ENCODE measurements around the gene C2CD4C. TPM values are rescaled to one million over a fixed set of nuclear protein-coding genes. Genes with fewer than 3 reads are reported as not detected.

C2CD4C gene
- total RNA-seq, 1 experiment from 2014 or later = 14.6 TPM

GRCh38 chr19:362154-362553 is 46.8 kb downstream of the C2CD4C start:
- H2BK20ac ChIP-seq (ENCODE audit: low read depth, low read length, poor library complexity, severe bottlenecking) = no peak overlapping the region
- no peak overlapping the region for H4K8ac ChIP-seq (replicated peaks; ENCODE audit: insufficient read length, low read depth, low read length)
- H3K27ac Mint-ChIP-seq = no peak overlapping the region
- H3K4me2 ChIP-seq (ENCODE audit: insufficient read depth, insufficient read length, low read length) = no peak overlapping the region
- no peaks in the 10 kb centered on the region for H4K20me1 ChIP-seq (ENCODE audit: control insufficient read depth, insufficient read depth, insufficient read length)
- no CpG with 5 or more reads among the region's 11 CpGs for WGBS (ENCODE audit: extremely low coverage, insufficient read length, low lambda C conversion rate)
- H3K36me3 Mint-ChIP-seq (ENCODE audit: insufficient read depth in 1 of 3, low read depth in 3 of 3) = no peaks in the 10 kb centered on the region; a peak in 1 of 7 replicates
- H3K4me1 Mint-ChIP-seq = peaks cover 0 to 5% of the 10 kb centered on the region in 2 experiments; a peak in 2 of 4 replicates
- no peaks in the 10 kb centered on the region for H3K79me2 ChIP-seq (ENCODE audit: insufficient read depth, low read length)
- TF ChIP-seq CTCF (conservative IDR thresholded peaks at IDR 0.05) = no peak
- no peak overlapping the region for H3K9ac ChIP-seq (ENCODE audit: extremely low read depth, insufficient read length, low read length)
- no peaks in the 10 kb centered on the region for H3K4me1 ChIP-seq (ENCODE audit: insufficient read depth, low read length)
- no peak overlapping the region for H3K18ac ChIP-seq (ENCODE audit: insufficient read length, low read depth, low read length)
- no peak for DNase-seq
- H4K5ac ChIP-seq (ENCODE audit: insufficient read length, low read depth, low read length) = no peak overlapping the region
- no peak overlapping the region for H3K4ac ChIP-seq (ENCODE audit: low read depth, low read length)
- no peak overlapping the region for H2AK5ac ChIP-seq (ENCODE audit: insufficient read length, low read length)
- H3K4me3 Mint-ChIP-seq = no peak overlapping the region
- H2BK120ac ChIP-seq (ENCODE audit: low read depth, low read length, poor library complexity, severe bottlenecking) = no peak overlapping the region
- no peaks in the 10 kb centered on the region for H3K23me2 ChIP-seq (ENCODE audit: insufficient read length, low read depth, low read length, poor library complexity, severe bottlenecking)
- no peak overlapping the region for H2BK5ac ChIP-seq (ENCODE audit: insufficient read length, low read length)
- no peaks in the 10 kb centered on the region for H3K9me3 ChIP-seq (ENCODE audit: control insufficient read depth, low read depth, low read length)
- peaks cover 3 to 8% of the 10 kb centered on the region in 2 experiments; a peak in 3 of 5 replicates for H3K9me3 Mint-ChIP-seq
- H3K56ac ChIP-seq (ENCODE audit: insufficient read length, low read depth, low read length) = no peak overlapping the region
- H2BK12ac ChIP-seq (ENCODE audit: insufficient read length, low read depth, low read length) = no peak overlapping the region
- no peak overlapping the region for H3K27ac ChIP-seq (ENCODE audit: insufficient read length, low read depth, low read length)
- no peaks in the 10 kb centered on the region; the same call in 1 of the 2 replicates for H3K27me3 ChIP-seq (ENCODE audit: insufficient read depth, low read length)
- H2BK15ac ChIP-seq (ENCODE audit: low read depth, low read length) = no peak overlapping the region
- no peaks in the 10 kb centered on the region for H3K79me1 ChIP-seq (ENCODE audit: insufficient read depth, low read depth, low read length, poor library complexity, severe bottlenecking)
- H4K91ac ChIP-seq (ENCODE audit: insufficient read length, low read depth, low read length) = no peak overlapping the region
- H3K14ac ChIP-seq (ENCODE audit: insufficient read depth, low read length) = no peak overlapping the region
- H3K23ac ChIP-seq (ENCODE audit: insufficient read length, low read depth, low read length) = no peak overlapping the region
- H3K27me3 Mint-ChIP-seq (ENCODE audit: low read depth) = peaks cover 25% of the 10 kb centered on the region
- no peak overlapping the region for H3T11ph ChIP-seq (ENCODE audit: low read length)
- H2AFZ ChIP-seq (ENCODE audit: low read length) = no peak overlapping the region
